DND-41 (cell line): ENCODE measurements around the gene SRSF10.

Experiments used
- CTCF ChIP-seq: IDR thresholded peaks from 2 replicates; pipeline ENCODE4 v1.5.1; 2012; ENCODE audit warnings: borderline replicate concordance, low read length, moderate library complexity, mild to moderate bottlenecking; ENCODE audit not compliant: poor library complexity, severe bottlenecking; ENCODE audit errors: extremely low read depth
- EZH2 ChIP-seq: IDR thresholded peaks from 3 replicates; pipeline ENCODE4 v1.6.1; 2012; ENCODE audit warnings: borderline replicate concordance, low read depth, mild to moderate bottlenecking, moderate library complexity, low read length, inconsistent platforms; ENCODE audit not compliant: severe bottlenecking

- no peak for TF ChIP-seq CTCF
- TF ChIP-seq EZH2 = no peak
Measured at GRCh38 chr1:23964790-23965740, 15.1 kb downstream of the SRSF10 start.
